ENCODE results near the gene KRTDAP. TPM values are rescaled to one million over a fixed set of nuclear protein-coding genes. Genes with fewer than 3 reads are reported as not detected.

Gene KRTDAP
- total RNA-seq, 3 donors from 2014 or later: not detected

DNA sequence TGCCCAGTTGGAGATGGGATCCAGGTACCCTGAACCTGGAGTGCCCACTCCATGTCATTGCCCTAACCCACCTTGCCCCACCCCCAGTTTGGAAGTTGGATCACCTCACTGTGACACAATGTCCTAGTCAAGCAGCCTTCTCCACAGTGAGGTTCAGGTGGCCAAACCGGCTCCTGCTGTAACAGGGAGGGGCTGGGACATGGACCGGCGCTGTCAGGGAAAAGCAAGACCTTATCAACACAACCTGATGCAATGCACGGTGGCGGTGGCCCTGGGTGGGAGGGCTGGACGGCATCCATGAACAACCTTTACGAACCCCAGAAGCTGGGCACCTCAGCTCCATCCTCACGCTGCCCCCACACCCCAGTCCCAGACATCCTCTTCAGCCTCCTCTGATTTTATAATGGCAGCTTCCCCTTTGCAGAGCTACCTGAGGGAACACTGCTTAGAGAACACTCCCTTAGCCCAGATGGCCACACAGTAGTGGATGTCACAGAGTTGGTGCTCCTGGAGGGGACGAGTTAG is 1.6 kb upstream of the KRTDAP start:
- H3K27ac ChIP-seq: no peak overlapping the region
- intact Hi-C loops (cut with DNase I; ENCODE audit: low total_unique reads): no loop called here
- no peaks in the 10 kb centered on the region for H3K4me1 ChIP-seq
- no peaks in the 10 kb centered on the region for H3K9me3 ChIP-seq
- H3K36me3 ChIP-seq: no peaks in the 10 kb centered on the region
- no peaks in the 10 kb centered on the region for H3K27me3 ChIP-seq
- no peak for DNase-seq (ENCODE audit: low spot score in 2 of 2)
- H3K4me3 ChIP-seq: no peak overlapping the region
- TF ChIP-seq POLR2A (IDR thresholded peaks at IDR 0.05): no peak
- TF ChIP-seq, protein P1, sequence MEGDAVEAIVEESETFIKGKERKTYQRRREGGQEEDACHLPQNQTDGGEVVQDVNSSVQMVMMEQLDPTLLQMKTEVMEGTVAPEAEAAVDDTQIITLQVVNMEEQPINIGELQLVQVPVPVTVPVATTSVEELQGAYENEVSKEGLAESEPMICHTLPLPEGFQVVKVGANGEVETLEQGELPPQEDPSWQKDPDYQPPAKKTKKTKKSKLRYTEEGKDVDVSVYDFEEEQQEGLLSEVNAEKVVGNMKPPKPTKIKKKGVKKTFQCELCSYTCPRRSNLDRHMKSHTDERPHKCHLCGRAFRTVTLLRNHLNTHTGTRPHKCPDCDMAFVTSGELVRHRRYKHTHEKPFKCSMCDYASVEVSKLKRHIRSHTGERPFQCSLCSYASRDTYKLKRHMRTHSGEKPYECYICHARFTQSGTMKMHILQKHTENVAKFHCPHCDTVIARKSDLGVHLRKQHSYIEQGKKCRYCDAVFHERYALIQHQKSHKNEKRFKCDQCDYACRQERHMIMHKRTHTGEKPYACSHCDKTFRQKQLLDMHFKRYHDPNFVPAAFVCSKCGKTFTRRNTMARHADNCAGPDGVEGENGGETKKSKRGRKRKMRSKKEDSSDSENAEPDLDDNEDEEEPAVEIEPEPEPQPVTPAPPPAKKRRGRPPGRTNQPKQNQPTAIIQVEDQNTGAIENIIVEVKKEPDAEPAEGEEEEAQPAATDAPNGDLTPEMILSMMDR (IDR thresholded peaks at IDR 0.05): no peak
- no peak for TF ChIP-seq POLR2AphosphoS5 (IDR thresholded peaks at IDR 0.05)

DNA sequence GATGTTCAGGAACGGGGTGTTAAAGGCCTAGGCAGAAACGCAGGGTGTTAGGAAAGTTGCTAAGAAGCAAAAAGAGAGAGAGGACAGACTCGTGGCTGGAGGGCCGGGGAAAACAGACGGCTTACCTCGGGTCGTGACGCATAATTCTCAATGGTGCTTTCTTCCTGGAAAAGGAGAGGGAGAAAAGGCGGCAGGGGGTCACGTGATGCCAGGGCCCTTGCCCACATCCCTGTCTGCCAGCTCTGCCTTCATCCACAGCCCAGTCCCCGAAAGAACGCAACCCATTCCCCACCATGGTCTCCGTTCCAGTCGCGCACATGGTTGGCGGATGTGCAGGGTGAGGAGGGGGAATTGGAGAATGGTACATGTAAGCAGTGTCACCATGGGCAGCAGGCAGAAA is 1.6 kb downstream of the KRTDAP start:
- DNase-seq (ENCODE audit: low spot score in 2 of 2): no peak
- Histone ChIP-seq H3K9me3 (no peaks in the 10 kb centered on the region), H3K27ac (no peak overlapping the region), H3K4me1 (no peaks in the 10 kb centered on the region), H3K36me3 (no peaks in the 10 kb centered on the region), H3K27me3 (no peaks in the 10 kb centered on the region), H3K4me3 (no peak overlapping the region)
- intact Hi-C loops (cut with DNase I; ENCODE audit: low total_unique reads): no loop called here
- TF ChIP-seq POLR2A (IDR thresholded peaks at IDR 0.05): no peak
- TF ChIP-seq POLR2AphosphoS5 (IDR thresholded peaks at IDR 0.05): no peak
- TF ChIP-seq, protein P1 (IDR thresholded peaks at IDR 0.05): no peak

DNA sequence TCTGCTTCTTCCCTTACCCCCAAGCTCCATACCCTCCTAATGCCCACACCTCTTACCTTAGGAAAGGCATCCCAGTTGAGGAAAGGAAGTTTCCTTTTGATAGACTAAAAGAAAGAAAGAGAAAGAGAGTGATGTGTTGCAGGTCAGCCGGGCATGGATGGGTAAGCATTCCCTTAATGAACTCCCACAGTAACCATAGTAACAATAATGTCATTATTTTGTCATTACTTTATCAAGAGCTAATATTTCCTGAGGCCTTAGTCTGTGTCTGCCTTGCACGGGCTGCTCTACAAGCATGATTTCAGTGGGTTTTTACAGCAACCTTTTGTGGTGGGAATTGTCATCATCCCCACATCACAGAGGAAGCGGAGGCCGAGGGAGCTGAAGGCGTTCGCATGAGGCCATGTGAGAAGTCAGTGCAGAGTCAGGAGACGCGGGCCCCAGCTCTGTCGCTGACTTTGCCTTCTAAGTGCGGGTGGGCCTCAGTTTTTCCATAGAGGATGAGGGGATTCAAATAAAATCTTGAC is 2.5 kb downstream of the KRTDAP start:
- intact Hi-C loops (cut with DNase I; ENCODE audit: low total_unique reads): no loop called here
- no peak for DNase-seq (ENCODE audit: low spot score in 2 of 2)

DNA sequence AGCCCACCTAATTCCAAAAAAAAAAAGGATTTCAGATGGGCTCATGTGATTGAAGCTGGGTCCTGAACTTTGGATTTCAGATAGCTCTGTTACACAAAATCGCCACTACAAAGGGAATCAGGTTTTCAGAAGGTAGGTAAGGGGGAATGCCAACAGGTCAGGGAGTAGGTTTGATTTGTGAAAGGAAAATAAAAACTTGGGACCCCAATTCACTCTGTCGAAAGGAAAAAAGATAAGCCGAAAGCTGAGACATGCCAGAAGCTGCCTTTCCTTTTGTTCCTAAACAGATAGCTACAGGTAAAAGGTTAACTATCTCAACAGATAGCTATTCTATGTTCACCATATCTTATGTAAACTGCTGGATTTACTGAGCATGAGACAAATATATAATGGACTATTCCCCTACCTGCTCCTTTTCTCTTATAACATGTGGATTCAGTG is 4.0 kb downstream of the KRTDAP start:
- no peaks in the 10 kb centered on the region for H3K27me3 ChIP-seq
- H3K27ac ChIP-seq: no peak overlapping the region
- intact Hi-C loops (cut with DNase I; ENCODE audit: low total_unique reads): no loop called here
- no peaks in the 10 kb centered on the region for H3K9me3 ChIP-seq
- TF ChIP-seq, protein P1 (IDR thresholded peaks at IDR 0.05): no peak
- no peak for TF ChIP-seq POLR2A (IDR thresholded peaks at IDR 0.05)
- TF ChIP-seq POLR2AphosphoS5 (IDR thresholded peaks at IDR 0.05): no peak
- no peak overlapping the region for H3K4me3 ChIP-seq
- no peaks in the 10 kb centered on the region for H3K4me1 ChIP-seq
- DNase-seq (ENCODE audit: low spot score in 2 of 2): no peak
- no peaks in the 10 kb centered on the region for H3K36me3 ChIP-seq

More for the DNA sequence above, 2.5 kb downstream of the KRTDAP start:
- H3K9me3 ChIP-seq: no peaks in the 10 kb centered on the region
- no peaks in the 10 kb centered on the region for H3K27me3 ChIP-seq
- H3K36me3 ChIP-seq: no peaks in the 10 kb centered on the region
- no peak overlapping the region for H3K4me3 ChIP-seq
- TF ChIP-seq, protein P1 (IDR thresholded peaks at IDR 0.05): no peak
- no peak for TF ChIP-seq POLR2A (IDR thresholded peaks at IDR 0.05)
- TF ChIP-seq POLR2AphosphoS5 (IDR thresholded peaks at IDR 0.05): no peak
- no peak overlapping the region for H3K27ac ChIP-seq
- no peaks in the 10 kb centered on the region for H3K4me1 ChIP-seq

DNA sequence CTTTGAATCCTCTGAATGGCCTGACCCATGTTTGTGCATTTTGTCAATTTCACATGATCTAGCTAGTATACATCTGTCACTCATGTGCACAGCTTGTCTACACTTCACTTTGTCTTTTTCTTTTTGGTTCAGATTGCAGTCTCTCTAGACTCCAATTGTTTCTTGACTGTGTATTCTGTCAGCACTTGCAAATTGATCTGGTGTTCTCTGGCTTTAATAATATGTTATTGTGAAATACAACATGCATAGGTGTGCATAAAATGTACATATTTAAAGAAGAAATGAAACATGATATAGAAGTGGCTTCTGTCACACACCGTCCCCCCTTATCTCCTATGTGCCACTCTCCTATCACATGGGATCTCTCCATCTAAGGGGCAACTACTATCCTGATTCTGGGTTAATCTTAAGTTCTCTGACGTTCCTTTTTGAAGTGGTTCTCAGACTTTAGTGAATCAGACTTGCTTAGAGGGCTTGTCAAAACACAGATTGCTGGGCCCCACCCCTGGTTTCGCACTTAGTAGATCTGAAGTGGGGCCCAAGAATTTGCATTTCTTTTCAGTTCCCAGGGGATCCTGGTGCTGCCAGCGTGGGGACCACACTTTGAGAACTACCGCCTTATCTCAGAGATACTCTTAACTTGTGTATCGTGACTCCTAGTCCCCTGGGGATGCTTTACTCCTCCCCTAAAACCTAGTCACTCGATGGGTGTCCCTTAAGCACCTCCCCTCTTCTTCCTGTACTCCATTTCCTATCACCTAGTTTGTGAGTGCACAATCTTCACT is 5.8 kb downstream of the KRTDAP start:
- H3K4me3 ChIP-seq: no peak overlapping the region
- DNase-seq (ENCODE audit: low spot score in 2 of 2): no peak
- intact Hi-C loops (cut with DNase I; ENCODE audit: low total_unique reads): no loop called here
- H3K27me3 ChIP-seq: no peaks in the 10 kb centered on the region
- no peak overlapping the region for H3K27ac ChIP-seq
- H3K9me3 ChIP-seq: no peaks in the 10 kb centered on the region
- TF ChIP-seq POLR2AphosphoS5 (IDR thresholded peaks at IDR 0.05): no peak
- TF ChIP-seq POLR2A (IDR thresholded peaks at IDR 0.05): no peak
- TF ChIP-seq, protein P1 (IDR thresholded peaks at IDR 0.05): no peak
- H3K4me1 ChIP-seq: no peaks in the 10 kb centered on the region
- no peaks in the 10 kb centered on the region for H3K36me3 ChIP-seq

All from breast epithelium (tissue), 4 donors.